Ovary (tissue), 9 donors: ENCODE results near the gene ITGAL. TPM values are rescaled to one million over a fixed set of nuclear protein-coding genes. Genes with fewer than 3 reads are reported as not detected.

Experiments used
- DNase-seq, 5 donors: peaks; one replicate each; pipeline ENCODE4 v3.0.0-alpha.2; 2019 to 2020
- H3K27ac ChIP-seq, 2 donors: fragments of 200-600 bp; one replicate each; pipeline versions ENCODE4 v1.5.1 to v1.8.0; 2019 to 2022
- H3K27me3 ChIP-seq: fragments of 200-600 bp; one replicate; pipeline ENCODE4 v1.8.0; 2022
- H3K36me3 ChIP-seq: fragments of 200-600 bp; sonication (generic); one replicate; pipeline ENCODE4 v1.5.1; 2019
- H3K4me1 ChIP-seq: one replicate; pipeline ENCODE4 v1.8.1; 2013; ENCODE audit warnings: mild to moderate bottlenecking, moderate library complexity; ENCODE audit not compliant: insufficient read depth
- H3K4me3 ChIP-seq: fragments of 200-600 bp; sonication (generic); one replicate; pipeline ENCODE4 v1.5.1; 2017
- H3K9me3 ChIP-seq, 2 donors: fragments of 200-600 bp in 1 of 2; sonication (generic) in 1 of 2; one replicate each; pipeline versions ENCODE4 v1.5.1 to v1.8.1; 2013 to 2019; ENCODE audit warnings: mild to moderate bottlenecking in 1 of 2, moderate library complexity in 1 of 2
- EP300 ChIP-seq: sonication (generic); formaldehyde crosslinking; IDR thresholded peaks from one replicate; pipeline ENCODE4 v1.6.1; 2017; ENCODE audit warnings: antibody characterized with exemption
- POLR2A ChIP-seq: fragments of 450-650 bp; IDR thresholded peaks from one replicate; pipeline ENCODE4 v1.6.1; 2017; ENCODE audit warnings: antibody characterized with exemption, mild to moderate bottlenecking, moderate library complexity
- WGBS, 3 donors: extraction: QIAGEN DNeasy Blood & Tissue Kit in 1 of 3; methylation state at CpG; one replicate each; pipeline versions ENCODE4 v1.1.5 to v1.1.7; 2013 to 2017; 5-methylcytosine and 5-hydroxymethylcytosine counted together
- intact Hi-C, 4 donors: fragments of 100-400 bp; cut with DNase I; formaldehyde crosslinking; loops; one replicate each; pipeline versions ENCODE4 v1.11.0 to v1.15.1; 2022 to 2023
- microRNA-seq, 3 donors: library from miRNA; unstranded; fragments of <30 nt; microRNA quantifications; one replicate each; pipeline versions ENCODE4 to v1.2.0, GENCODE V29; 2019 to 2020
- polyA plus RNA-seq, 2 donors: library from polyadenylated mRNA; stranded (reverse); fragments of 200-250 nt in 1 of 2; fragments of 350-450 nt in 1 of 2; fragmentation: Illumina TruSeq in 1 of 2; extraction: RNeasy Lipid Tissue Mini Kit (QIAGEN cat#74804) in 1 of 2; gene quantifications; one replicate each; pipeline ENCODE4 v1.2.3, GENCODE V29; 2013 to 2014
- small RNA-seq: library from RNA; depleted of rRNA; stranded (forward); fragments of <200 nt; gene quantifications from one replicate; pipeline ENCODE3, GENCODE V24; 2016
- total RNA-seq, 7 donors: library from RNA; depleted of rRNA in 2 of 7; stranded (reverse); fragments of >200 nt in 2 of 7; fragmentation: NEBNext Ultra II Directional in 3 of 7; extraction: Animal tissue kit (Norgen Biotek cat#: 25700) in 3 of 7; gene quantifications; one replicate each; pipeline versions ENCODE4 v1.1.0 to v1.2.4, GENCODE V29; 2016 to 2023
- TF ChIP-seq, protein P1 (sequence below), 3 donors: fragments of 450-650 bp in 2 of 3; fragments of 200-600 bp in 1 of 3; IDR thresholded peaks; one replicate each; pipeline versions ENCODE4 v1.5.1 to v1.8.0; 2016 to 2022; ENCODE audit warnings: antibody characterized with exemption in 3 of 3, mild to moderate bottlenecking in 1 of 3
- donor health status: DM: no; HTN: no; CAD: no; lungs with moderate emphysema.
- donor health status: DM: no; HTN: no; CAD: no.
- donor health status: Bipolar disorder and iron deficiency.
- donor health status: DM: yes; HTN: yes; CAD: no.
- donor health status: DM: no; HTN: no; CAD: no.
- donor health status: DM: yes; HTN: yes; CAD: no.

The ITGAL gene
- total and polyA plus RNA-seq, 9 donors: 0.90 to 13.1 (median 2.0) TPM

DNA sequence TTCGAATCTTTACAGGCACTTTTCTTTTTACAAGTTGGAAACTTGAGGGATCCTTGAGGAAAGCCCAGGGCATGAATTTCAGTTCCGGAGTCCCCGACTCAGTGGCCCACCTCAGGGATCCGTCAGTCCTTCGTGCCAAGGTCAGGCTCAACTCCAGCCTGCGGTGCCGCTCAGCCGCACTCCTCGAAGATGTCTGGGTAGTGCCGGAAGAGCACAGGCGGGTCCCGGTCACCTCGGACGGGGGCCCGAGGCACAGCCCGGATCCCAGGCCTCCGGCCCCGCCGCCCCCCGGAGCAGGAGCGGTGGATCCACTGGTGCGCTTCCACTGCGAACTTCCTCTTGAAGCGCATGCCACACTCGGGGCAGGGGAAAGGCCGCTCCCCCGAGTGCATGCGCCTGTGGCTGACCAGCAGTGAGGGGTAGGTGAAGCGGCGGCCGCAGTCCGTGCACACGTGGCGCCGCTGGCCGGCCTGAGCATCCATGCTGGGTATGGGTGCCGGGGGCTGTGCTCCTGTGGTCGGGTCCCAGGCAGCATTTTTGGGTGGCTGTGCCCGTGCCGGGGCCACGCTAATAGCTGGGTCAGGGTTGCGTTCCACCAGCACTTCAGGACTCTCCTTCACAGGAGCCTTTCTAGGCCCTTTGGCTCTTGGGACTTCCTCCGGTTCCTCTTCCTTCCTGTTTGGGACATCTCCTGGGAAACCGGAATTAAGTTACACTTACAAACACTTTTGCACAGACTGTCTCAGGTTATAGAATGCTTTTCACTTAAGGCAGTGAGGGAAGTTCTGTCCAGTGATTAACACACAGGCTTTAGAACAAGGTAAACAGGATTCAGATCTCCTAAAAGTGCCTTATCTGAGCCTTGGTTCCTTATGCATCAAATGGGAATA lies 97.4 kb downstream of the ITGAL start:
- WGBS, 3 donors: 87 to 89% (median 89%) methylated on average over 41 to 44 of the region's 44 CpGs
- Histone ChIP-seq H3K4me3 (peak overlapping the region; percentile 91), H3K27me3 (no peaks in the 10 kb centered on the region), H3K36me3 (no peaks in the 10 kb centered on the region), H3K4me1 (peaks cover 10% of the 10 kb centered on the region), H3K27ac (peak overlapping the region in 1 of 2 donors; percentile 98), H3K9me3 (no peaks in the 10 kb centered on the region)
- intact Hi-C loops: loop anchor here in 1 of 4 donors (5.0 kb wide), 1 partner anchor 132 kb away; no protein-coding TSS in a partner anchor
- DNase-seq: peak in 3 of 5 donors; percentile 32 to 47 (median 43)
- TF ChIP-seq EP300 (no peak), POLR2A (no peak)
- TF ChIP-seq, protein P1, sequence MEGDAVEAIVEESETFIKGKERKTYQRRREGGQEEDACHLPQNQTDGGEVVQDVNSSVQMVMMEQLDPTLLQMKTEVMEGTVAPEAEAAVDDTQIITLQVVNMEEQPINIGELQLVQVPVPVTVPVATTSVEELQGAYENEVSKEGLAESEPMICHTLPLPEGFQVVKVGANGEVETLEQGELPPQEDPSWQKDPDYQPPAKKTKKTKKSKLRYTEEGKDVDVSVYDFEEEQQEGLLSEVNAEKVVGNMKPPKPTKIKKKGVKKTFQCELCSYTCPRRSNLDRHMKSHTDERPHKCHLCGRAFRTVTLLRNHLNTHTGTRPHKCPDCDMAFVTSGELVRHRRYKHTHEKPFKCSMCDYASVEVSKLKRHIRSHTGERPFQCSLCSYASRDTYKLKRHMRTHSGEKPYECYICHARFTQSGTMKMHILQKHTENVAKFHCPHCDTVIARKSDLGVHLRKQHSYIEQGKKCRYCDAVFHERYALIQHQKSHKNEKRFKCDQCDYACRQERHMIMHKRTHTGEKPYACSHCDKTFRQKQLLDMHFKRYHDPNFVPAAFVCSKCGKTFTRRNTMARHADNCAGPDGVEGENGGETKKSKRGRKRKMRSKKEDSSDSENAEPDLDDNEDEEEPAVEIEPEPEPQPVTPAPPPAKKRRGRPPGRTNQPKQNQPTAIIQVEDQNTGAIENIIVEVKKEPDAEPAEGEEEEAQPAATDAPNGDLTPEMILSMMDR (IDR thresholded peaks at IDR 0.05): no peak

DNA sequence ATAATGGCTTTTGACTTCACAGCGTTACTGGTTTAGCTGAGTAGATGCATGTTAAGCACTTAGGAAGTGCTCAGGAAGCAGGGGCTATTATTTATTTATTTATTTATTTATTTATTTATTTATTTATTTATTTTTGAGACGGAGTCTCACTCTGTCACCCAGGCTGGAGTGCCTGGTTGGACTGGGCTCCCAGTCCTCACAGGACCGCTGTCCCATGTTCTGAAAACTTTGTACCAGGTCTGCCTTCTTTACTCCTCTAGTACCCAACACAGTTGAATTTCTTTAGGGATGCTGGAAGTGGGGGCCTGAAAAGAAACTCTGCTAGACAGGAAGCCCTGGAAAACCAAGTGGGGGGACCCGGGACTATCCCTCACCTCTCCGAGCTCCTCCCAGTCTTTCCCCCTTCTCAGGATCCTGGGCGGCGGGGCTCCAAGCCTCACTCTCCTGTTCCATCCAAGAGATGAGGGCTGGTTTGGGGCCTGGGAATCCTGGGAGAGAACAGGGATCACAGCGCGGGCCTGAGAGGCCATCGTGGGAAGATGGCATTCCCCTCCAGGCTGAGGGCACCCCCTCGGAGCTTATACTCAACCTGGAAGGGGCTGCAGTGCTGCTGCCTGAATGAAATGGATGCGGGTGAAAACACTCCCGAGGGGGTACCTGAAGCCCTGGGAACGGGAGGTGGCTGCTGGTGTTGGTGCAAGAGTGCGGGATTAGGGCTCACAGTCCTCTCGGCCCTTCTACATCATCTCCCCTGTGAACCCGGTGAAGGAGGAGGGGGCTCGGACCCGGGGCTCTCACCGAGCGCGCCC lies 98.3 kb downstream of the ITGAL start:
- DNase-seq: peak; percentile 53 to 70 (median 69)
- H3K36me3 ChIP-seq: no peaks in the 10 kb centered on the region
- no peaks in the 10 kb centered on the region for H3K27me3 ChIP-seq
- peak overlapping the region; percentile 90 to 98 for H3K27ac ChIP-seq
- intact Hi-C loops: loop anchor here in 1 of 4 donors (5.0 kb wide), 1 partner anchor 131 kb away; no protein-coding TSS in a partner anchor
- peaks cover 10% of the 10 kb centered on the region for H3K4me1 ChIP-seq
- H3K4me3 ChIP-seq: peak overlapping the region; percentile 91
- WGBS, 3 donors: 7% methylated on average over 22 of the region's 22 CpGs
- TF ChIP-seq, protein P1 (IDR thresholded peaks at IDR 0.05): no peak
- TF ChIP-seq EP300 (no peak), POLR2A (no peak)
- no peaks in the 10 kb centered on the region for H3K9me3 ChIP-seq

DNA sequence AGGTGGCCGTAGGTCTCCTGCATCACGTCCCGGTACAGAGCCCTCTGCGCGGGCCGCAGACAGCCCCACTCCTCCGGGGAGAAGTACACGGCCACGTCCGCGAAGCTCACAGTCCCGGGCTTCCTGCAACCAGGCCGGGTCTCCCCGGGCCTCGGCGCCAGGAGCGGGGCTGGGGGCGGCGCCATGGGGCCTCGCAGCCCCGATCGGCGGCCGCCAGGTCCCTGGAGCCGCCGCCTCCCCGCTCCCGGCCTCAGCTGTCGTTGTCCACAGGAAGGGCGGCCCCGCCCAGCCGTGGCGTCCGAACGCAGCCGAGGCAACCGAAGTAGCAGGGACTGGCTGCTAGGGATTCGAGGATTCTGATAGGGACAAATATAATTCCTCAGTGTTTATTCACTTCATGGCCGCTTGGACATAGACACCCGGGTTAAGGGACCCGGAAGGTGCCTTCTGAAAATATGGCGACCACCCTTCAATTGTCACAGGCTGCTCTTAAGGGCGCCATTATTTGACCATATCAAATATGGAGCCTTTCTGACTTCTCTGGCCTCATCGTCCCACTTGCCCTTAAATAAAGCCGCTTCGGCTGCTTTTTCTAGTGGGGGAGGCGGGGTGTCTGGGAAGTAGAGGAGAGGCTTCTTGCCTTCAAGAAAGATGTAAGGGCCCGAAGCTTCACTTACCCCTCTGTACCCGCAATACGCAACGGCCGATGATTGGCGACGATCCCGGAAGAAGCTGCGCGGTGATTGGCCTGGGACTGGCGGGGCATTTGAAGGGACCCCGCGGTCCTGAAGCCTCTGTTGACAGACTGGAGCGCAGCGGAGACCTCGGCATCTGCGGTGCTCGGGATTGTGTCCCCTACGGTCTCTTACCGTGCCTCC lies 99.1 kb downstream of the ITGAL start, which contains the start of gene ZNF688:
Gene ZNF688, minus strand, starts transcription at position 270 of the 878 bp plus-strand sequence. Its CDS starts 85 bp downstream, at position 185.
- Histone ChIP-seq H3K4me1 (peaks cover 10% of the 10 kb centered on the region), H3K27ac (peak within 1 kb of the TSS; percentile 90 to 98), H3K36me3 (no peaks in the 10 kb centered on the region), H3K27me3 (no peaks in the 10 kb centered on the region), H3K4me3 (peak within 1 kb of the TSS; percentile 91), H3K9me3 (no peaks in the 10 kb centered on the region)
- intact Hi-C loops: loop anchor here in 1 of 4 donors (5.0 kb wide), 1 partner anchor 131 kb away; no protein-coding TSS in a partner anchor
- TF ChIP-seq, protein P1 (IDR thresholded peaks at IDR 0.05): peak in 1 of 3 donors; percentile 22
- peak; percentile 66 for TF ChIP-seq POLR2A
- TF ChIP-seq EP300: no peak
- DNase-seq: peak; percentile 95 to 97 (median 96)
- WGBS, 3 donors: 0 to 1% (median 0%) methylated on average over 49 to 67 of the region's 67 CpGs

Small RNA genes within 50 kb of the gene (microRNA-seq; reads per million reads assigned to microRNA genes)
- gene MIR4518: 0 to 0.38 (median 0) reads per million in 3 donors

Small RNA genes within 50 kb of the gene (small RNA-seq; reads per million reads assigned to genes)
- gene MIR4518: not detected
- not detected for gene RF00019
- not detected for gene RNU7-61P

Other genes with a start within 250 kb of the ITGAL start
- gene NPIPB13, start 224.3 kb upstream of the ITGAL start, total RNA-seq: 10 to 100 TPM in 3 of 7 donors, 1 to 10 TPM in 4; 1.3 to 23.7 (median 7.4) TPM
- 1 to 10 TPM; 3.2 to 4.5 TPM for gene NPIPB13, start 224.3 kb upstream of the ITGAL start, polyA plus RNA-seq
- 10 to 100 TPM; 29.2 to 68.3 (median 64.7) TPM for gene CD2BP2, start 117.4 kb upstream of the ITGAL start, total RNA-seq
- 10 to 100 TPM; 44.1 to 81.7 TPM for gene CD2BP2, start 117.4 kb upstream of the ITGAL start, polyA plus RNA-seq
- gene TBC1D10B, start 102.2 kb upstream of the ITGAL start, total RNA-seq: 10 to 100 TPM; 18.4 to 46.9 (median 38.0) TPM
- 10 to 100 TPM; 24.7 to 29.7 TPM for gene TBC1D10B, start 102.2 kb upstream of the ITGAL start, polyA plus RNA-seq
- 1 to 10 TPM in 2 of 7 donors, not detected in 5; 1.0 to 1.3 TPM for gene MYL11, start 97.9 kb upstream of the ITGAL start, total RNA-seq
- gene MYL11, start 97.9 kb upstream of the ITGAL start, polyA plus RNA-seq: 1 to 10 TPM in 1 of 2 donors, under 1 TPM in 1; 0.38 to 1.4 TPM
- 1 to 10 TPM in 6 of 7 donors, under 1 TPM in 1; 0.46 to 8.2 (median 4.4) TPM for gene SEPTIN1, start 90.2 kb upstream of the ITGAL start, total RNA-seq
- gene SEPTIN1, start 90.2 kb upstream of the ITGAL start, polyA plus RNA-seq: 1 to 10 TPM; 1.9 to 3.2 TPM
- 1 to 10 TPM; 6.2 to 9.8 (median 6.7) TPM for gene ZNF48, start 77.3 kb upstream of the ITGAL start, total RNA-seq
- gene ZNF48, start 77.3 kb upstream of the ITGAL start, polyA plus RNA-seq: 1 to 10 TPM; 2.7 to 4.8 TPM
- 10 to 100 TPM; 12.4 to 33.3 (median 18.7) TPM for gene ZNF771, start 65.1 kb upstream of the ITGAL start, total RNA-seq
- gene ZNF771, start 65.1 kb upstream of the ITGAL start, polyA plus RNA-seq: 10 to 100 TPM in 1 of 2 donors, 1 to 10 TPM in 1; 4.1 to 12.8 TPM
- 10 to 100 TPM; 13.2 to 34.4 (median 22.9) TPM for gene DCTPP1, start 42.7 kb upstream of the ITGAL start, total RNA-seq
- 10 to 100 TPM; 16.3 to 20.3 TPM for gene DCTPP1, start 42.7 kb upstream of the ITGAL start, polyA plus RNA-seq
- gene SEPHS2, start 26.9 kb upstream of the ITGAL start, total RNA-seq: 10 to 100 TPM; 13.1 to 38.9 (median 25.6) TPM
- gene SEPHS2, start 26.9 kb upstream of the ITGAL start, polyA plus RNA-seq: 10 to 100 TPM; 19.3 to 37.1 TPM
- gene ZNF768, start 53.8 kb downstream of the ITGAL start, total RNA-seq: 10 to 100 TPM; 20.5 to 43.2 (median 38.6) TPM
- gene ZNF768, start 53.8 kb downstream of the ITGAL start, polyA plus RNA-seq: 10 to 100 TPM; 12.4 to 40.6 TPM
- 10 to 100 TPM; 11.9 to 19.2 (median 12.9) TPM for gene ZNF747, start 62.1 kb downstream of the ITGAL start, total RNA-seq
- 10 to 100 TPM in 1 of 2 donors, 1 to 10 TPM in 1; 8.4 to 11.4 TPM for gene ZNF747, start 62.1 kb downstream of the ITGAL start, polyA plus RNA-seq
- 10 to 100 TPM in 5 of 7 donors, 1 to 10 TPM in 2; 6.8 to 14.5 (median 13.2) TPM for gene ZNF764, start 85.6 kb downstream of the ITGAL start, total RNA-seq
- gene ZNF764, start 85.6 kb downstream of the ITGAL start, polyA plus RNA-seq: 1 to 10 TPM; 4.3 to 9.6 TPM
- gene ZNF688, start 99.0 kb downstream of the ITGAL start, total RNA-seq: 10 to 100 TPM; 10.4 to 31.2 (median 15.4) TPM
- 10 to 100 TPM; 10.3 to 16.1 TPM for gene ZNF688, start 99.0 kb downstream of the ITGAL start, polyA plus RNA-seq
- 10 to 100 TPM in 5 of 7 donors, 1 to 10 TPM in 2; 7.0 to 29.4 (median 22.2) TPM for gene ZNF785, start 113.0 kb downstream of the ITGAL start, total RNA-seq
- gene ZNF785, start 113.0 kb downstream of the ITGAL start, polyA plus RNA-seq: 10 to 100 TPM; 11.7 to 14.8 TPM
- gene ZNF689, start 137.6 kb downstream of the ITGAL start, total RNA-seq: 10 to 100 TPM in 5 of 7 donors, 1 to 10 TPM in 2; 6.2 to 13.2 (median 11.6) TPM
- 1 to 10 TPM; 6.9 to 8.8 TPM for gene ZNF689, start 137.6 kb downstream of the ITGAL start, polyA plus RNA-seq
- 10 to 100 TPM; 20.6 to 76.2 (median 50.3) TPM for gene PRR14, start 178.2 kb downstream of the ITGAL start, total RNA-seq
- 10 to 100 TPM; 37.1 to 52.4 TPM for gene PRR14, start 178.2 kb downstream of the ITGAL start, polyA plus RNA-seq
- gene FBRS, start 185.7 kb downstream of the ITGAL start, total RNA-seq: 10 to 100 TPM; 22.5 to 75.6 (median 63.0) TPM
- gene FBRS, start 185.7 kb downstream of the ITGAL start, polyA plus RNA-seq: 10 to 100 TPM; 15.6 to 45.6 TPM
- gene SRCAP, start 226.4 kb downstream of the ITGAL start, total RNA-seq: 10 to 100 TPM; 11.4 to 73.1 (median 55.1) TPM
- 10 to 100 TPM; 13.5 to 20.9 TPM for gene SRCAP, start 226.4 kb downstream of the ITGAL start, polyA plus RNA-seq